Stimulated activated memory B cell treated with anti-CD40 and anti-IgM and Interleukin-4, amounts not matched to agents 10 μg/mL and 1 μg/mL and 100 μg/mL, for 72 hours (primary cell): ENCODE measurements around the gene MAP3K1.

Source experiments
- ATAC-seq: fragments of 150-1000 bp; cut with Tn5 transposase; 2 replicates; pipeline ENCODE4 v1.10.0; 2021
- H3K27ac Mint-ChIP-seq: one replicate; pipeline ENCODE4 v1.8.0; 2022; ENCODE audit warnings: mild to moderate bottlenecking, mixed read lengths
- H3K27me3 Mint-ChIP-seq: one replicate; pipeline ENCODE4 v1.8.0; 2022; ENCODE audit warnings: mixed read lengths
- H3K36me3 Mint-ChIP-seq: one replicate; pipeline ENCODE4 v1.8.0; 2022; ENCODE audit warnings: mixed read lengths
- H3K4me1 Mint-ChIP-seq: one replicate; pipeline ENCODE4 v1.8.0; 2022; ENCODE audit warnings: mixed read lengths
- H3K4me3 Mint-ChIP-seq: one replicate; pipeline ENCODE4 v1.8.0; 2022; ENCODE audit warnings: mild to moderate bottlenecking, moderate library complexity, mixed read lengths
- H3K9me3 Mint-ChIP-seq: one replicate; pipeline ENCODE4 v1.8.0; 2022; ENCODE audit warnings: mixed read lengths

MAP3K1 gene

GRCh38 chr5:56825222-56825824, 10.0 kb downstream of the MAP3K1 start:
- no peak for ATAC-seq
- no peaks in the 10 kb centered on the region for H3K9me3 Mint-ChIP-seq
- H3K36me3 Mint-ChIP-seq = peaks cover 22% of the 10 kb centered on the region
- H3K4me1 Mint-ChIP-seq = peaks cover 89% of the 10 kb centered on the region
- no peaks in the 10 kb centered on the region for H3K27me3 Mint-ChIP-seq
- no peak overlapping the region for H3K4me3 Mint-ChIP-seq
- peak overlapping the region; percentile 77 for H3K27ac Mint-ChIP-seq

GRCh38 chr5:56827049-56827448, 11.7 kb downstream of the MAP3K1 start:
- peaks cover 95% of the 10 kb centered on the region for H3K4me1 Mint-ChIP-seq
- peaks cover 12% of the 10 kb centered on the region for H3K36me3 Mint-ChIP-seq
- H3K9me3 Mint-ChIP-seq = no peaks in the 10 kb centered on the region
- H3K27me3 Mint-ChIP-seq = no peaks in the 10 kb centered on the region
- ATAC-seq = peak; percentile 35
- peak overlapping the region; percentile 77 for H3K27ac Mint-ChIP-seq
- no peak overlapping the region for H3K4me3 Mint-ChIP-seq

GRCh38 chr5:56827924-56828323, 12.6 kb downstream of the MAP3K1 start:
- Mint-ChIP-seq H3K27me3 (no peaks in the 10 kb centered on the region), H3K36me3 (peaks cover 5% of the 10 kb centered on the region), H3K4me1 (peaks cover 95% of the 10 kb centered on the region), H3K4me3 (no peak overlapping the region), H3K27ac (peak overlapping the region; percentile 89), H3K9me3 (no peaks in the 10 kb centered on the region)
- ATAC-seq = no peak

- Mint-ChIP-seq H3K36me3 (no peaks in the 10 kb centered on the region), H3K27ac (peak overlapping the region; percentile 89), H3K4me3 (peak overlapping the region; percentile 73), H3K9me3 (no peaks in the 10 kb centered on the region), H3K27me3 (no peaks in the 10 kb centered on the region), H3K4me1 (peaks cover 95% of the 10 kb centered on the region)
- peak; percentile 89 for ATAC-seq
These were observed 14.0 kb downstream of the MAP3K1 start for GRCh38 chr5:56829137-56829908.

GRCh38 chr5:56831773-56832172, 16.4 kb downstream of the MAP3K1 start:
- H3K27ac Mint-ChIP-seq = peak overlapping the region; percentile 89

GRCh38 chr5:56833325-56833724, 18.0 kb downstream of the MAP3K1 start:
- no peaks in the 10 kb centered on the region for H3K36me3 Mint-ChIP-seq
- H3K27ac Mint-ChIP-seq = peak overlapping the region; percentile 89
- H3K9me3 Mint-ChIP-seq = no peaks in the 10 kb centered on the region
- peak; percentile 50 for ATAC-seq
- no peak overlapping the region for H3K4me3 Mint-ChIP-seq
- peaks cover 99% of the 10 kb centered on the region for H3K4me1 Mint-ChIP-seq
- H3K27me3 Mint-ChIP-seq = no peaks in the 10 kb centered on the region

More at GRCh38 chr5:56831773-56832172, 16.4 kb downstream of the MAP3K1 start:
- no peaks in the 10 kb centered on the region for H3K27me3 Mint-ChIP-seq
- ATAC-seq = no peak
- peaks cover 94% of the 10 kb centered on the region for H3K4me1 Mint-ChIP-seq
- H3K4me3 Mint-ChIP-seq = no peak overlapping the region
- no peaks in the 10 kb centered on the region for H3K9me3 Mint-ChIP-seq
- no peaks in the 10 kb centered on the region for H3K36me3 Mint-ChIP-seq

GRCh38 chr5:56837381-56837780, 22.0 kb downstream of the MAP3K1 start:
- peak overlapping the region; percentile 89 for H3K27ac Mint-ChIP-seq

GRCh38 chr5:56837956-56838355, 22.6 kb downstream of the MAP3K1 start:
- Mint-ChIP-seq H3K36me3 (peaks cover 5% of the 10 kb centered on the region), H3K4me1 (peaks cover 91% of the 10 kb centered on the region), H3K9me3 (peaks cover 2% of the 10 kb centered on the region), H3K27ac (peak overlapping the region; percentile 89), H3K27me3 (no peaks in the 10 kb centered on the region), H3K4me3 (no peak overlapping the region)
- no peak for ATAC-seq

More at GRCh38 chr5:56837381-56837780, 22.0 kb downstream of the MAP3K1 start:
- Mint-ChIP-seq H3K4me3 (no peak overlapping the region), H3K9me3 (peaks cover 2% of the 10 kb centered on the region), H3K4me1 (peaks cover 92% of the 10 kb centered on the region), H3K27me3 (no peaks in the 10 kb centered on the region), H3K36me3 (peaks cover 5% of the 10 kb centered on the region)
- no peak for ATAC-seq

GRCh38 chr5:56838409-56839039, 23.2 kb downstream of the MAP3K1 start:
- peak overlapping the region; percentile 89 for H3K27ac Mint-ChIP-seq
- H3K4me3 Mint-ChIP-seq = peak overlapping the region; percentile 60
- ATAC-seq = peak; percentile 62

GRCh38 chr5:56839062-56839461, 23.7 kb downstream of the MAP3K1 start:
- no peak for ATAC-seq
- peaks cover 5% of the 10 kb centered on the region for H3K36me3 Mint-ChIP-seq

More at GRCh38 chr5:56838409-56839039, 23.2 kb downstream of the MAP3K1 start:
- peaks cover 91% of the 10 kb centered on the region for H3K4me1 Mint-ChIP-seq
- H3K27me3 Mint-ChIP-seq = no peaks in the 10 kb centered on the region
- H3K9me3 Mint-ChIP-seq = peaks cover 2% of the 10 kb centered on the region
- peaks cover 5% of the 10 kb centered on the region for H3K36me3 Mint-ChIP-seq

GRCh38 chr5:56840597-56840996, 25.2 kb downstream of the MAP3K1 start:
- ATAC-seq = peak; percentile 70

More at GRCh38 chr5:56839062-56839461, 23.7 kb downstream of the MAP3K1 start:
- peak overlapping the region; percentile 60 for H3K4me3 Mint-ChIP-seq
- no peaks in the 10 kb centered on the region for H3K27me3 Mint-ChIP-seq
- H3K9me3 Mint-ChIP-seq = peaks cover 2% of the 10 kb centered on the region
- H3K27ac Mint-ChIP-seq = peak overlapping the region; percentile 89
- H3K4me1 Mint-ChIP-seq = peaks cover 91% of the 10 kb centered on the region

GRCh38 chr5:56845277-56845676, 29.9 kb downstream of the MAP3K1 start:
- Mint-ChIP-seq H3K4me3 (peak overlapping the region; percentile 23), H3K36me3 (peaks cover 13% of the 10 kb centered on the region), H3K9me3 (peaks cover 2% of the 10 kb centered on the region), H3K27ac (peak overlapping the region; percentile 77), H3K4me1 (peaks cover 96% of the 10 kb centered on the region), H3K27me3 (no peaks in the 10 kb centered on the region)
- ATAC-seq = peak; percentile 70

More at GRCh38 chr5:56840597-56840996, 25.2 kb downstream of the MAP3K1 start:
- peaks cover 5% of the 10 kb centered on the region for H3K36me3 Mint-ChIP-seq
- peak overlapping the region; percentile 94 for H3K27ac Mint-ChIP-seq
- H3K4me3 Mint-ChIP-seq = peak overlapping the region; percentile 74
- peaks cover 92% of the 10 kb centered on the region for H3K4me1 Mint-ChIP-seq
- no peaks in the 10 kb centered on the region for H3K27me3 Mint-ChIP-seq
- peaks cover 2% of the 10 kb centered on the region for H3K9me3 Mint-ChIP-seq

GRCh38 chr5:56845904-56846480, 30.6 kb downstream of the MAP3K1 start:
- peaks cover 93% of the 10 kb centered on the region for H3K4me1 Mint-ChIP-seq
- peak overlapping the region; percentile 14 for H3K4me3 Mint-ChIP-seq
- no peak for ATAC-seq
- peaks cover 8% of the 10 kb centered on the region for H3K36me3 Mint-ChIP-seq
- H3K27me3 Mint-ChIP-seq = no peaks in the 10 kb centered on the region
- no peaks in the 10 kb centered on the region for H3K9me3 Mint-ChIP-seq
- peak overlapping the region; percentile 77 for H3K27ac Mint-ChIP-seq

GRCh38 chr5:56848206-56848605, 32.9 kb downstream of the MAP3K1 start:
- no peak for ATAC-seq
- H3K27me3 Mint-ChIP-seq = no peaks in the 10 kb centered on the region
- peaks cover 91% of the 10 kb centered on the region for H3K4me1 Mint-ChIP-seq
- H3K9me3 Mint-ChIP-seq = no peaks in the 10 kb centered on the region
- no peak overlapping the region for H3K4me3 Mint-ChIP-seq
- H3K36me3 Mint-ChIP-seq = peaks cover 8% of the 10 kb centered on the region
- peak overlapping the region; percentile 28 for H3K27ac Mint-ChIP-seq

GRCh38 chr5:56849671-56850070, 34.3 kb downstream of the MAP3K1 start:
- H3K4me3 Mint-ChIP-seq = peak overlapping the region; percentile 12

More at GRCh38 chr5:56849671-56850070, 34.3 kb downstream of the MAP3K1 start:
- no peak for ATAC-seq
- peak overlapping the region; percentile 6 for H3K27ac Mint-ChIP-seq
- no peaks in the 10 kb centered on the region for H3K27me3 Mint-ChIP-seq
- H3K36me3 Mint-ChIP-seq = peaks cover 8% of the 10 kb centered on the region
- H3K4me1 Mint-ChIP-seq = peaks cover 91% of the 10 kb centered on the region
- H3K9me3 Mint-ChIP-seq = no peaks in the 10 kb centered on the region
